SK-N-SH treated with all-trans-retinoic acid at 6 μM for 48 hours (cell line): ENCODE data around the gene THSD8.

ENCODE experiments used
- ARNTL ChIP-seq: fragments of 450-650 bp; formaldehyde crosslinking; IDR thresholded peaks from 2 replicates; pipeline ENCODE4 v1.5.0; 2020; ENCODE audit warnings: low read depth, mild to moderate bottlenecking, moderate library complexity, borderline replicate concordance
- ISL1 ChIP-seq: fragments of 250-450 bp; sonication (Bioruptor Pico); IDR thresholded peaks from 2 replicates; pipeline ENCODE4 v2.1.2; 2022; ENCODE audit warnings: mild to moderate bottlenecking, moderate library complexity
- OSR1 ChIP-seq: fragments of 250-450 bp; sonication (Bioruptor Pico); IDR thresholded peaks from 2 replicates; pipeline ENCODE4 v1.8.0; 2022; ENCODE audit warnings: moderate library complexity, mild to moderate bottlenecking, inconsistent platforms
- RARB ChIP-seq: fragments of 250-450 bp; sonication (Bioruptor Pico); IDR thresholded peaks from 2 replicates; pipeline ENCODE4 v1.8.0; 2021; ENCODE audit warnings: mild to moderate bottlenecking, moderate library complexity
- TOX ChIP-seq: fragments of 250-450 bp; sonication (Bioruptor Pico); IDR thresholded peaks from 2 replicates; pipeline ENCODE4 v1.8.0; 2021; ENCODE audit warnings: mild to moderate bottlenecking, moderate library complexity, borderline replicate concordance
- ZFP3 ChIP-seq: fragments of 250-450 bp; sonication (Bioruptor Pico); IDR thresholded peaks from 2 replicates; pipeline ENCODE4 v1.5.0; 2020; ENCODE audit warnings: mild to moderate bottlenecking, moderate library complexity
- ZFP30 ChIP-seq: fragments of 450-650 bp; formaldehyde crosslinking; IDR thresholded peaks from 2 replicates; pipeline ENCODE4 v1.5.0; 2022; ENCODE audit warnings: mild to moderate bottlenecking, moderate library complexity
- ZNF70 ChIP-seq: fragments of 450-650 bp; formaldehyde crosslinking; IDR thresholded peaks from 2 replicates; pipeline ENCODE4 v1.5.0; 2020; ENCODE audit warnings: mild to moderate bottlenecking, moderate library complexity
- TF ChIP-seq, protein P1 (sequence below): fragments of 250-450 bp; sonication (Bioruptor Pico); IDR thresholded peaks from 2 replicates; pipeline ENCODE4 v1.8.0; 2020; ENCODE audit warnings: mild to moderate bottlenecking, moderate library complexity, borderline replicate concordance
- TF ChIP-seq, protein P2 (sequence below): fragments of 250-450 bp; sonication (Bioruptor Pico); IDR thresholded peaks from 2 replicates; pipeline ENCODE4 v1.8.0; 2021; ENCODE audit warnings: low read depth, mild to moderate bottlenecking, moderate library complexity, borderline replicate concordance
- TF ChIP-seq, protein P3 (sequence below): fragments of 250-450 bp; sonication (Bioruptor Pico); IDR thresholded peaks from 2 replicates; pipeline ENCODE4 v1.5.1; 2021; ENCODE audit warnings: mild to moderate bottlenecking, moderate library complexity
- TF ChIP-seq, protein P4 (sequence below): fragments of 250-450 bp; sonication (Bioruptor Pico); IDR thresholded peaks from 2 replicates; pipeline ENCODE4 v1.5.1; 2020; ENCODE audit warnings: low read depth, mild to moderate bottlenecking, moderate library complexity

DNA sequence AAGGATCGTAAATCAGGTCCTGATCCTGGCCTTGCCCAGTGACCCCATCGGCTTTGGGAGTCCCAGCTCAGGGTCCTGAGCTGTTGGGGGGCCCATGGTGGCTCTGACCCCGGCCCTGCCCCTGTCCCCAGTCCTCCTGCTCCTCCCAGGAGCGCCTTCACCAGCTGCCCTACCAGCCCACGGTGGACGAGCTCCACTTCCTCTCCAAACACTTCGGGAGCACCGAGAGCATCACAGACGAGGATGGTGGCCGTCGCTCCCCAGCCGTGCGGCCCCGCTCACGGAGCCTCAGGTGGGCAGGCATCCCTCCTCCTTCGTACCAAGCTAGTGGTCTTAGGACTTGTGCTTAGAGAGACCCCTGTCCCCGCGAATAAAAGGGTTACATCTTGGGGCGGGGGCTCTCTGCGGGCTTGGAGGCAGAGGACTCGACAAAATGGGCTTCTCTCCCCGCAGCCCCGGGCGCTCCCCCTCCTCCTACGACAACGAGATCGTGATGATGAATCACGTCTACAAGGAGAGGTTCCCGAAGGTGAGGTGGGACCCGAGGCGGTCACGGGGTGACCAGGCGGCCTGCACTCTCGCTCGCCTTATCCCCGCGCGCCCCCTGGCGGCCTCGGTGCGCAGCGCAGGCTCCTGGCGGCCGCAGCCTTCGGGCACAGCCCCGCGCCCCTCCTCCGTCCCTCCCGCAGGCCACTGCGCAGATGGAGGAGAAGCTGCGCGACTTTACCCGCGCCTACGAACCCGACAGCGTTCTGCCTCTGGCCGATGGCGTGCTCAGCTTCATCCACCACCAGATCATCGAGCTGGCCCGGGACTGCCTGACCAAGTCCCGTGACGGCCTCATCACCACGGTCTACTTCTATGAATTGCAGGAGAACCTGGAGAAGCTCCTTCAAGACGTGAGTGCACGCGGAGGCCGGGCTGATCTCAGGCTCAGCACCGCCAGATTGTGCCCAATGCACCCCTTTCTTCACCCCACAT is 45.6 kb downstream of the THSD8 start:
- no peak for TF ChIP-seq OSR1 (CRISPR knock-in tag)
- TF ChIP-seq, protein P1, sequence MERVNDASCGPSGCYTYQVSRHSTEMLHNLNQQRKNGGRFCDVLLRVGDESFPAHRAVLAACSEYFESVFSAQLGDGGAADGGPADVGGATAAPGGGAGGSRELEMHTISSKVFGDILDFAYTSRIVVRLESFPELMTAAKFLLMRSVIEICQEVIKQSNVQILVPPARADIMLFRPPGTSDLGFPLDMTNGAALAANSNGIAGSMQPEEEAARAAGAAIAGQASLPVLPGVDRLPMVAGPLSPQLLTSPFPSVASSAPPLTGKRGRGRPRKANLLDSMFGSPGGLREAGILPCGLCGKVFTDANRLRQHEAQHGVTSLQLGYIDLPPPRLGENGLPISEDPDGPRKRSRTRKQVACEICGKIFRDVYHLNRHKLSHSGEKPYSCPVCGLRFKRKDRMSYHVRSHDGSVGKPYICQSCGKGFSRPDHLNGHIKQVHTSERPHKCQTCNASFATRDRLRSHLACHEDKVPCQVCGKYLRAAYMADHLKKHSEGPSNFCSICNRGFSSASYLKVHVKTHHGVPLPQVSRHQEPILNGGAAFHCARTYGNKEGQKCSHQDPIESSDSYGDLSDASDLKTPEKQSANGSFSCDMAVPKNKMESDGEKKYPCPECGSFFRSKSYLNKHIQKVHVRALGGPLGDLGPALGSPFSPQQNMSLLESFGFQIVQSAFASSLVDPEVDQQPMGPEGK (CRISPR knock-in tag): no peak
- TF ChIP-seq, protein P2, sequence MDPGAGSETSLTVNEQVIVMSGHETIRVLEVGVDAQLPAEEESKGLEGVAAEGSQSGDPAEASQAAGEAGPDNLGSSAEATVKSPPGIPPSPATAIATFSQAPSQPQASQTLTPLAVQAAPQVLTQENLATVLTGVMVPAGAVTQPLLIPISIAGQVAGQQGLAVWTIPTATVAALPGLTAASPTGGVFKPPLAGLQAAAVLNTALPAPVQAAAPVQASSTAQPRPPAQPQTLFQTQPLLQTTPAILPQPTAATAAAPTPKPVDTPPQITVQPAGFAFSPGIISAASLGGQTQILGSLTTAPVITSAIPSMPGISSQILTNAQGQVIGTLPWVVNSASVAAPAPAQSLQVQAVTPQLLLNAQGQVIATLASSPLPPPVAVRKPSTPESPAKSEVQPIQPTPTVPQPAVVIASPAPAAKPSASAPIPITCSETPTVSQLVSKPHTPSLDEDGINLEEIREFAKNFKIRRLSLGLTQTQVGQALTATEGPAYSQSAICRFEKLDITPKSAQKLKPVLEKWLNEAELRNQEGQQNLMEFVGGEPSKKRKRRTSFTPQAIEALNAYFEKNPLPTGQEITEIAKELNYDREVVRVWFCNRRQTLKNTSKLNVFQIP: no peak
- TF ChIP-seq, protein P3, sequence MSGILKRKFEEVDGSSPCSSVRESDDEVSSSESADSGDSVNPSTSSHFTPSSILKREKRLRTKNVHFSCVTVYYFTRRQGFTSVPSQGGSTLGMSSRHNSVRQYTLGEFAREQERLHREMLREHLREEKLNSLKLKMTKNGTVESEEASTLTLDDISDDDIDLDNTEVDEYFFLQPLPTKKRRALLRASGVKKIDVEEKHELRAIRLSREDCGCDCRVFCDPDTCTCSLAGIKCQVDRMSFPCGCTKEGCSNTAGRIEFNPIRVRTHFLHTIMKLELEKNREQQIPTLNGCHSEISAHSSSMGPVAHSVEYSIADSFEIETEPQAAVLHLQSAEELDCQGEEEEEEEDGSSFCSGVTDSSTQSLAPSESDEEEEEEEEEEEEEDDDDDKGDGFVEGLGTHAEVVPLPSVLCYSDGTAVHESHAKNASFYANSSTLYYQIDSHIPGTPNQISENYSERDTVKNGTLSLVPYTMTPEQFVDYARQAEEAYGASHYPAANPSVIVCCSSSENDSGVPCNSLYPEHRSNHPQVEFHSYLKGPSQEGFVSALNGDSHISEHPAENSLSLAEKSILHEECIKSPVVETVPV: no peak
- no peak for TF ChIP-seq ZFP3 (CRISPR knock-in tag)
- no peak for TF ChIP-seq ZNF70 (CRISPR knock-in tag)
- TF ChIP-seq, protein P4, sequence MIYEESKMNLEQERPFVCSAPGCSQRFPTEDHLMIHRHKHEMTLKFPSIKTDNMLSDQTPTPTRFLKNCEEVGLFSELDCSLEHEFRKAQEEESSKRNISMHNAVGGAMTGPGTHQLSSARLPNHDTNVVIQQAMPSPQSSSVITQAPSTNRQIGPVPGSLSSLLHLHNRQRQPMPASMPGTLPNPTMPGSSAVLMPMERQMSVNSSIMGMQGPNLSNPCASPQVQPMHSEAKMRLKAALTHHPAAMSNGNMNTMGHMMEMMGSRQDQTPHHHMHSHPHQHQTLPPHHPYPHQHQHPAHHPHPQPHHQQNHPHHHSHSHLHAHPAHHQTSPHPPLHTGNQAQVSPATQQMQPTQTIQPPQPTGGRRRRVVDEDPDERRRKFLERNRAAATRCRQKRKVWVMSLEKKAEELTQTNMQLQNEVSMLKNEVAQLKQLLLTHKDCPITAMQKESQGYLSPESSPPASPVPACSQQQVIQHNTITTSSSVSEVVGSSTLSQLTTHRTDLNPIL (CRISPR knock-in tag): no peak
- no peak for TF ChIP-seq TOX (CRISPR knock-in tag)
- TF ChIP-seq ARNTL (CRISPR knock-in tag): no peak
- no peak for TF ChIP-seq ZFP30 (CRISPR knock-in tag)
- no peak for TF ChIP-seq ISL1
- TF ChIP-seq RARB (CRISPR knock-in tag): no peak
